Body of pancreas (tissue), 4 donors: ENCODE data around the gene NPHP4. TPM values are rescaled to one million over a fixed set of nuclear protein-coding genes. Genes with fewer than 3 reads are reported as not detected.

ENCODE experiments used
- ATAC-seq: fragments of 150-250 bp; one replicate; pipeline ENCODE4 v1.9.1; 2016
- DNase-seq, 4 donors: peaks; one replicate each; pipeline ENCODE4 v3.0.0-alpha.2; 2019
- H3K27ac ChIP-seq, 4 donors: fragments of 200-600 bp; sonication (generic); 1 replicate in 3 of 4; 2 replicates in 1 of 4; pipeline versions ENCODE4 v1.5.1 to v1.6.1; 2016 to 2019; ENCODE audit warnings: mild to moderate bottlenecking in 1 of 4, mixed read lengths in 1 of 4, moderate library complexity in 1 of 4
- H3K27me3 ChIP-seq, 2 donors: fragments of 200-600 bp; sonication (generic); one replicate each; pipeline ENCODE4 v1.6.0; 2016; ENCODE audit warnings: mild to moderate bottlenecking in 1 of 2
- H3K36me3 ChIP-seq, 2 donors: fragments of 200-600 bp; sonication (generic); replicated peaks in 1 of 2; 2 replicates each; pipeline ENCODE4 v1.5.1; 2016; ENCODE audit warnings: low read depth in 2 of 2; ENCODE audit not compliant: insufficient read depth in 1 of 2
- H3K4me1 ChIP-seq: fragments of 200-600 bp; sonication (generic); one replicate; pipeline ENCODE4 v1.6.0; 2016
- H3K4me3 ChIP-seq, 2 donors: fragments of 200-600 bp; sonication (generic); 1 replicate in 1 of 2; 2 replicates in 1 of 2; pipeline ENCODE4 v1.5.1; 2016 to 2019
- H3K9me3 ChIP-seq, 3 donors: fragments of 200-600 bp; sonication (generic); 1 replicate in 2 of 3; 2 replicates in 1 of 3; pipeline ENCODE4 v1.5.1; 2016
- POLR2A ChIP-seq, 3 donors: fragments of 450-650 bp; IDR thresholded peaks; one replicate each; pipeline ENCODE4 v1.6.1; 2016; ENCODE audit warnings: antibody characterized with exemption in 3 of 3, mild to moderate bottlenecking in 2 of 3
- WGBS, 2 donors: methylation state at CpG; one replicate each; pipeline ENCODE4 v1.1.5; 2017; 5-methylcytosine and 5-hydroxymethylcytosine counted together
- intact Hi-C: fragments of 100-400 bp; cut with DNase I; formaldehyde crosslinking; loops from one replicate; pipeline ENCODE4 v1.15.1; 2023
- total RNA-seq, 2 donors: library from RNA; depleted of rRNA; stranded (reverse); fragments of >200 nt; gene quantifications; one replicate each; pipeline ENCODE4 v1.1.0, GENCODE V29; 2016
- TF ChIP-seq, protein P1 (sequence below), 7 experiments: fragments of 450-650 bp in 4 of 7; fragments of 200-600 bp in 3 of 7; sonication (generic) in 3 of 7; IDR thresholded peaks; one replicate each; pipeline ENCODE4 v1.5.1; 2016 to 2019; ENCODE audit warnings: antibody characterized with exemption in 7 of 7

The NPHP4 gene
- total RNA-seq, 2 donors from 2014 or later = 10.4 to 48.5 TPM

DNA sequence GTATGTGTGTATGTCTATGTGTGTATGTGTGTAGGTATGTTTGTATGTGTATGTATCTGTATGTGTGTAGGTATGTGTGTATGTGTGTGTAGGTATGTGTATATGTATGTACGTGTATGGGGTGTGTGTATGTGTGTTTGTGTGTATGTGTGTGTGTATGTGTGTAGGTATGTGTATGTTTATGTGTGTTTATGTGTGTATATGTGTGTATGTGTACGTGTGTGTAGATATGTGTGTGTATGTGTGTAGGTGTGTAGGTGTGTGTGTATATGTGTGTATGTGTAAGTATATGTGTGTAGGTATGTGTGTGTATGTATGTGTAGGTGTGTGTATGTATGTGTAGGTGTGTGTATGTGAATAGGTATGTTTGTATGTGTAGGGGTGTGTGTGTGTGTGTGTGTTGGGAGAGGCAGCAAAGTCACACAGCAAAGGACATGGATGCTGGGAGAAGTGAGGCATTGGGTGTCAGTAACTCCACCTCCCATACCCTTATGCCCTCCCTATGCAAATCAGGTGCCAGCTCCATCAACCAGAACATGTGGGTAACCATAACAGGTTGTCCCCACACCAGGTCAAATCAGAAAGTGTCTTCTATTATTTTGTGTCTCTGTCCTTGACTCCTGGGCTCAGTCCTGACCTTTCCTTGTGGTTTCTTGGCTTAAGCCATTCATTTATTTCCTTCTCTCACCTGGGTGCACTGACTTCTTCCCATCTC is 38.5 kb upstream of the NPHP4 start:
- intact Hi-C loops = no loop called here
- peaks cover 4% of the 10 kb centered on the region for H3K4me1 ChIP-seq
- H3K36me3 ChIP-seq = no peaks in the 10 kb centered on the region
- H3K9me3 ChIP-seq = no peaks in the 10 kb centered on the region
- H3K27me3 ChIP-seq = no peaks in the 10 kb centered on the region
- ATAC-seq (no peak), DNase-seq (no peak)
- TF ChIP-seq, protein P1, sequence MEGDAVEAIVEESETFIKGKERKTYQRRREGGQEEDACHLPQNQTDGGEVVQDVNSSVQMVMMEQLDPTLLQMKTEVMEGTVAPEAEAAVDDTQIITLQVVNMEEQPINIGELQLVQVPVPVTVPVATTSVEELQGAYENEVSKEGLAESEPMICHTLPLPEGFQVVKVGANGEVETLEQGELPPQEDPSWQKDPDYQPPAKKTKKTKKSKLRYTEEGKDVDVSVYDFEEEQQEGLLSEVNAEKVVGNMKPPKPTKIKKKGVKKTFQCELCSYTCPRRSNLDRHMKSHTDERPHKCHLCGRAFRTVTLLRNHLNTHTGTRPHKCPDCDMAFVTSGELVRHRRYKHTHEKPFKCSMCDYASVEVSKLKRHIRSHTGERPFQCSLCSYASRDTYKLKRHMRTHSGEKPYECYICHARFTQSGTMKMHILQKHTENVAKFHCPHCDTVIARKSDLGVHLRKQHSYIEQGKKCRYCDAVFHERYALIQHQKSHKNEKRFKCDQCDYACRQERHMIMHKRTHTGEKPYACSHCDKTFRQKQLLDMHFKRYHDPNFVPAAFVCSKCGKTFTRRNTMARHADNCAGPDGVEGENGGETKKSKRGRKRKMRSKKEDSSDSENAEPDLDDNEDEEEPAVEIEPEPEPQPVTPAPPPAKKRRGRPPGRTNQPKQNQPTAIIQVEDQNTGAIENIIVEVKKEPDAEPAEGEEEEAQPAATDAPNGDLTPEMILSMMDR (IDR thresholded peaks at IDR 0.05) = no peak
- no peak for TF ChIP-seq POLR2A (IDR thresholded peaks at IDR 0.05)
- no peak overlapping the region for H3K27ac ChIP-seq
- WGBS, 2 donors = 60 to 75% methylated on average over 2 of the region's 2 CpGs
- H3K4me3 ChIP-seq = no peak overlapping the region

DNA sequence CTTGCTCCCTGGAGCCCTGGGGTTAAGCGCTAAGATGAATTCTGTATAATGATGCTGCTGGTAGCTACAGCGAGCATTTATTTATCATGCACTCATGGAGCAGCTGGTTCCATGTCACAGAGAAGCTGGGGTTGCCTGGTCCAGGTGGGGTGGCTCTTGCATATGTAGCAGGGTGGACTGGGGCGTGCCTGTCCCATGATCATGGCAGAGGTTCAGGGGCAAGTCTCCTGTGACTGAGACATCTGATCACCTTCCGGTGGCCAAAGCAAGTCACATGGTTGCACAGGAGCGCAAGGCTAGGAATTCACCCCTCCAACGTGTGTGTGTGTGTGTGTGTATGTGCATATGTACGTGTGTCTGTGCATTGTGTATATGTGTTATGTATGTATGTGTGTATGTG is 37.9 kb upstream of the NPHP4 start:
- WGBS, 2 donors = 71 to 93% methylated on average over 7 of the region's 7 CpGs
- no peaks in the 10 kb centered on the region for H3K9me3 ChIP-seq
- peaks cover 4% of the 10 kb centered on the region for H3K4me1 ChIP-seq
- H3K27me3 ChIP-seq = no peaks in the 10 kb centered on the region
- no peak for DNase-seq
- no peak for ATAC-seq
- no peaks in the 10 kb centered on the region for H3K36me3 ChIP-seq
- no peak for TF ChIP-seq POLR2A (IDR thresholded peaks at IDR 0.05)
- TF ChIP-seq, protein P1 (IDR thresholded peaks at IDR 0.05) = no peak
- H3K4me3 ChIP-seq = no peak overlapping the region
- no peak overlapping the region for H3K27ac ChIP-seq
- intact Hi-C loops = no loop called here

DNA sequence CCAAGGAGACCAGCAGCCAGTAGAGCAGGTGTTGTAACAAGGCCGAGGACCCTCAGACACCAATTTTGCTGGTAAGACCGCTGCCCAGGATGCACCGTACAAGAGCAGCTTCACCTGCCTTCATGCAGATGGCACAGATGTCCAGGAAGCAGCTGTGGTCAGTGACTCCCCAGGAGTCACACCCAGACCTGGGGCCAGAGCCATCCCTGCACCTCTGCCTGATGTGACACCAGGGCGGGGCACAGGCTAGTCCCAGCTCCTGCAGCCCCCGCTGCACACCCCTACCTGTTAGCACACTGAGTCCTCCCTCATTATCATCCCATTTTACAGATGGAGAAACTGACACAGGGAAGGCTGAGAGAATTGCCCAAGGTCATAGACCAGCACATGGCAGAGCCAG is 37.1 kb upstream of the NPHP4 start:
- WGBS, 2 donors = 68 to 81% methylated on average over 3 to 5 of the region's 5 CpGs
- Histone ChIP-seq H3K9me3 (no peaks in the 10 kb centered on the region), H3K4me1 (peaks cover 4% of the 10 kb centered on the region), H3K27me3 (no peaks in the 10 kb centered on the region), H3K27ac (no peak overlapping the region), H3K36me3 (no peaks in the 10 kb centered on the region), H3K4me3 (no peak overlapping the region)
- TF ChIP-seq POLR2A (IDR thresholded peaks at IDR 0.05) = no peak
- TF ChIP-seq, protein P1 (IDR thresholded peaks at IDR 0.05) = no peak
- DNase-seq = no peak
- ATAC-seq = no peak
- intact Hi-C loops = no loop called here

DNA sequence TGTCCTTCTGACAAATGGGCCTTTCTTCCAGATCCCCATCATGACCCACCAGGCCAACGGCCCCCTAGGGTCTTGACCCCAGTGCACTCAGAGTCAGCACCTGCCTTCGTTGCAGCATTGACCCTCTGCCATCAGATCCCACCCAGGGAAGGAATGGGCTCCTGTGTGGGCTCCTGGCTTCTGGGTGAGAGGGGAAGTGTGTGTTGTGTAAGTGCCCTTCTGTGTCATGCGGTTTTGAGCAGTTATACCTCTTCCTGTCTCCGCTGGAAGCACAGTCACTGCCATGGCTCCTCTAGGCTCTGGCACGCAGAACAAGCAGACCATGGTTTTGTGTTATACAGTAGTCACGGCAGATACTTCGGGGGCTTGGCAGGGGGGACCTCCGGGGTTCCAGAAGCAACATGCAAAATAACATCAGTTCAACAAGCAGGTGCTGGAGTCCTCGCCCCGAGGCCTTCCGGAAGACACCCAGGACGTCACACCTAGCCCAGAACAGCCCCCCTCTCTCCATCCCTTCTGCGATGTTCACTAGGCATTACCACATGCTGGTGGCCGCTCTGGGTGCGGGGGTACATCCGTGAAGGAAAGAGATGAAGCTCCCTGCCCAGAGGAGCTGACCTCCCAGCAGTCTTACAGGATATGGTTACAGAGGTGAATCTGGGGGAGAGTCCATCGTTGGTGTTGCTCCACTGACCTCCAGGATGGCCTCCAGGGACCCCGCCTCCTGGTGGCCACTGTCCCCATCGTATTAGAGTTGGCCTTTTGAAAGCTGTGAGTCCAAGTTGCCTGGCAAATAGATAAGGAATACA is 36.0 kb upstream of the NPHP4 start:
- DNase-seq (peak in 1 of 4 donors; percentile 67), ATAC-seq (no peak)
- Histone ChIP-seq H3K4me1 (peaks cover 4% of the 10 kb centered on the region), H3K27ac (peak overlapping the region in 1 of 4 donors; percentile 51), H3K27me3 (no peaks in the 10 kb centered on the region), H3K4me3 (no peak overlapping the region), H3K9me3 (no peaks in the 10 kb centered on the region), H3K36me3 (no peaks in the 10 kb centered on the region)
- 57 to 61% methylated on average over 9 to 18 of the region's 19 CpGs for WGBS, 2 donors
- intact Hi-C loops = no loop called here
- TF ChIP-seq, protein P1 (IDR thresholded peaks at IDR 0.05) = no peak
- TF ChIP-seq POLR2A (IDR thresholded peaks at IDR 0.05) = peak in 1 of 3 donors; percentile 30
